ENCODE data around the gene CPB1. TPM values are rescaled to one million over a fixed set of nuclear protein-coding genes. Genes with fewer than 3 reads are reported as not detected.

The CPB1 gene
- total RNA-seq, 2 donors from 2014 or later, result not detected

- ATAC-seq (no peak), DNase-seq (no peak)
- Mint-ChIP-seq H3K27ac (no peak overlapping the region), H3K4me1 (peaks cover 5% of the 10 kb centered on the region), H3K36me3 (ENCODE audit: low read depth) (no peaks in the 10 kb centered on the region), H3K27me3 (peaks cover 23% of the 10 kb centered on the region), H3K4me3 (no peak overlapping the region)
- no peaks in the 10 kb centered on the region for H3K9me3 ChIP-seq (ENCODE audit: control insufficient read depth, low read length, poor library complexity, severe bottlenecking)
Measured at GRCh38 chr3:148878095-148878494, 50.5 kb downstream of the CPB1 start.

GRCh38 chr3:148879256-148879655, 51.6 kb downstream of the CPB1 start:
- Mint-ChIP-seq H3K36me3 (ENCODE audit: low read depth) (no peaks in the 10 kb centered on the region), H3K4me3 (no peak overlapping the region), H3K27ac (no peak overlapping the region), H3K4me1 (peaks cover 5% of the 10 kb centered on the region), H3K27me3 (peaks cover 26% of the 10 kb centered on the region)
- H3K9me3 ChIP-seq (ENCODE audit: control insufficient read depth, low read length, poor library complexity, severe bottlenecking), result no peaks in the 10 kb centered on the region
- DNase-seq (no peak), ATAC-seq (no peak)

GRCh38 chr3:148880681-148881080, 53.1 kb downstream of the CPB1 start:
- H3K4me3 Mint-ChIP-seq, result no peak overlapping the region
- H3K36me3 Mint-ChIP-seq (ENCODE audit: low read depth), result no peaks in the 10 kb centered on the region
- peaks cover 2% of the 10 kb centered on the region for H3K4me1 Mint-ChIP-seq
- peaks cover 22% of the 10 kb centered on the region for H3K27me3 Mint-ChIP-seq
- H3K27ac Mint-ChIP-seq, result no peak overlapping the region
- no peak for DNase-seq
- no peak for ATAC-seq
- H3K9me3 ChIP-seq (ENCODE audit: control insufficient read depth, low read length, poor library complexity, severe bottlenecking), result no peaks in the 10 kb centered on the region

- Mint-ChIP-seq H3K27ac (no peak overlapping the region), H3K4me1 (peaks cover 2% of the 10 kb centered on the region), H3K36me3 (ENCODE audit: low read depth) (no peaks in the 10 kb centered on the region), H3K4me3 (no peak overlapping the region), H3K27me3 (peaks cover 22% of the 10 kb centered on the region)
- ATAC-seq (no peak), DNase-seq (no peak)
- H3K9me3 ChIP-seq (ENCODE audit: control insufficient read depth, low read length, poor library complexity, severe bottlenecking), result no peaks in the 10 kb centered on the region
Measured at GRCh38 chr3:148881286-148881685, 53.7 kb downstream of the CPB1 start.

- no peaks in the 10 kb centered on the region for H3K36me3 Mint-ChIP-seq (ENCODE audit: low read depth)
- peaks cover 2% of the 10 kb centered on the region for H3K4me1 Mint-ChIP-seq
- peaks cover 24% of the 10 kb centered on the region for H3K27me3 Mint-ChIP-seq
- no peaks in the 10 kb centered on the region for H3K9me3 ChIP-seq (ENCODE audit: control insufficient read depth, low read length, poor library complexity, severe bottlenecking)
- DNase-seq (no peak), ATAC-seq (no peak)
- H3K4me3 Mint-ChIP-seq, result no peak overlapping the region
- no peak overlapping the region for H3K27ac Mint-ChIP-seq
Measured at GRCh38 chr3:148882288-148882687, 54.7 kb downstream of the CPB1 start.

GRCh38 chr3:148883163-148883562, 55.6 kb downstream of the CPB1 start:
- peaks cover 2% of the 10 kb centered on the region for H3K4me1 Mint-ChIP-seq
- DNase-seq (no peak), ATAC-seq (no peak)
- H3K9me3 ChIP-seq (ENCODE audit: control insufficient read depth, low read length, poor library complexity, severe bottlenecking), result no peaks in the 10 kb centered on the region
- no peak overlapping the region for H3K4me3 Mint-ChIP-seq
- peaks cover 32% of the 10 kb centered on the region for H3K27me3 Mint-ChIP-seq
- no peaks in the 10 kb centered on the region for H3K36me3 Mint-ChIP-seq (ENCODE audit: low read depth)
- no peak overlapping the region for H3K27ac Mint-ChIP-seq

GRCh38 chr3:148884261-148884660, 56.6 kb downstream of the CPB1 start:
- Mint-ChIP-seq H3K4me1 (no peaks in the 10 kb centered on the region), H3K27ac (no peak overlapping the region), H3K4me3 (no peak overlapping the region), H3K36me3 (ENCODE audit: low read depth) (no peaks in the 10 kb centered on the region), H3K27me3 (peaks cover 34% of the 10 kb centered on the region)
- ATAC-seq (no peak), DNase-seq (no peak)
- no peaks in the 10 kb centered on the region for H3K9me3 ChIP-seq (ENCODE audit: control insufficient read depth, low read length, poor library complexity, severe bottlenecking)

- H3K4me1 Mint-ChIP-seq, result no peaks in the 10 kb centered on the region
- H3K36me3 Mint-ChIP-seq (ENCODE audit: low read depth), result no peaks in the 10 kb centered on the region
- no peaks in the 10 kb centered on the region for H3K9me3 ChIP-seq (ENCODE audit: control insufficient read depth, low read length, poor library complexity, severe bottlenecking)
- DNase-seq, result no peak
- H3K27me3 Mint-ChIP-seq, result peaks cover 29% of the 10 kb centered on the region
- H3K4me3 Mint-ChIP-seq, result no peak overlapping the region
- H3K27ac Mint-ChIP-seq, result no peak overlapping the region
- no peak for ATAC-seq
Measured at GRCh38 chr3:148889828-148890227, 62.2 kb downstream of the CPB1 start.

GRCh38 chr3:148896062-148896461, 68.5 kb downstream of the CPB1 start:
- ATAC-seq (no peak), DNase-seq (no peak)
- H3K27ac Mint-ChIP-seq, result no peak overlapping the region
- peaks cover 21% of the 10 kb centered on the region for H3K27me3 Mint-ChIP-seq
- H3K36me3 Mint-ChIP-seq (ENCODE audit: low read depth), result no peaks in the 10 kb centered on the region
- H3K4me3 Mint-ChIP-seq, result no peak overlapping the region
- H3K9me3 ChIP-seq (ENCODE audit: control insufficient read depth, low read length, poor library complexity, severe bottlenecking), result no peaks in the 10 kb centered on the region
- H3K4me1 Mint-ChIP-seq, result no peaks in the 10 kb centered on the region

GRCh38 chr3:148901987-148902791, 74.6 kb downstream of the CPB1 start:
- Mint-ChIP-seq H3K4me1 (no peaks in the 10 kb centered on the region), H3K36me3 (ENCODE audit: low read depth) (peaks cover 2% of the 10 kb centered on the region), H3K27me3 (peaks cover 32% of the 10 kb centered on the region), H3K27ac (no peak overlapping the region), H3K4me3 (no peak overlapping the region)
- ATAC-seq (no peak), DNase-seq (no peak)
- no peaks in the 10 kb centered on the region for H3K9me3 ChIP-seq (ENCODE audit: control insufficient read depth, low read length, poor library complexity, severe bottlenecking)

- ATAC-seq, result no peak
- Mint-ChIP-seq H3K27ac (no peak overlapping the region), H3K27me3 (peaks cover 30% of the 10 kb centered on the region), H3K36me3 (ENCODE audit: low read depth) (peaks cover 2% of the 10 kb centered on the region), H3K4me3 (no peak overlapping the region), H3K4me1 (no peaks in the 10 kb centered on the region)
- H3K9me3 ChIP-seq (ENCODE audit: control insufficient read depth, low read length, poor library complexity, severe bottlenecking), result no peaks in the 10 kb centered on the region
- DNase-seq, result no peak
Measured at GRCh38 chr3:148903022-148903442, 75.4 kb downstream of the CPB1 start.

GRCh38 chr3:148903941-148904340, 76.3 kb downstream of the CPB1 start:
- Mint-ChIP-seq H3K36me3 (ENCODE audit: low read depth) (peaks cover 2% of the 10 kb centered on the region), H3K27me3 (peaks cover 37% of the 10 kb centered on the region), H3K4me1 (no peaks in the 10 kb centered on the region), H3K4me3 (no peak overlapping the region), H3K27ac (no peak overlapping the region)
- H3K9me3 ChIP-seq (ENCODE audit: control insufficient read depth, low read length, poor library complexity, severe bottlenecking), result no peaks in the 10 kb centered on the region
- ATAC-seq (no peak), DNase-seq (no peak)

GRCh38 chr3:148906667-148907066, 79.1 kb downstream of the CPB1 start:
- DNase-seq (no peak), ATAC-seq (no peak)
- no peaks in the 10 kb centered on the region for H3K9me3 ChIP-seq (ENCODE audit: control insufficient read depth, low read length, poor library complexity, severe bottlenecking)
- peaks cover 2% of the 10 kb centered on the region for H3K36me3 Mint-ChIP-seq (ENCODE audit: low read depth)
- peaks cover 52% of the 10 kb centered on the region for H3K27me3 Mint-ChIP-seq
- no peak overlapping the region for H3K4me3 Mint-ChIP-seq
- H3K4me1 Mint-ChIP-seq, result no peaks in the 10 kb centered on the region
- no peak overlapping the region for H3K27ac Mint-ChIP-seq

Measured in T-helper 17 cell (primary cell).